Naive thymus-derived CD4-positive, alpha-beta T cell (primary cell): ENCODE measurements around the gene UBE3A. TPM values are rescaled to one million over a fixed set of nuclear protein-coding genes. Genes with fewer than 3 reads are reported as not detected.

Experiments used
- ATAC-seq: fragments of 150-1000 bp; cut with Tn5 transposase; 2 replicates; pipeline ENCODE4 v1.10.0; 2021; ENCODE audit warnings: mild to moderate bottlenecking, moderate library complexity
- CTCF ChIA-PET: fragments of 350-600 bp; sonication (Branson Sonifier 250); formaldehyde crosslinking; loops from one replicate; lab custom pipeline; 2021; ENCODE audit warnings: antibody characterized with exemption; lab: Charles Lee
- POLR2A ChIA-PET: fragments of 350-600 bp; sonication (Branson Sonifier 250); formaldehyde crosslinking; loops from one replicate; lab custom pipeline; 2021; ENCODE audit warnings: antibody characterized with exemption, inconsistent platforms; lab: Charles Lee
- DNase-seq, 9 donors: peaks; one replicate each; pipeline versions ENCODE4 v3.0.0 to v3.0.0-alpha.2; 2020 to 2022; ENCODE audit warnings: mixed read lengths in 1 of 9
- H3K27ac ChIP-seq: one replicate; pipeline ENCODE4 v1.7.0; 2013; ENCODE audit warnings: mild to moderate bottlenecking, low read depth, low read length, moderate library complexity
- H3K27me3 ChIP-seq, 2 donors: one replicate each; pipeline ENCODE4 v1.7.0; 2013; ENCODE audit warnings: low read length in 2 of 2, mild to moderate bottlenecking in 2 of 2, moderate library complexity in 2 of 2; ENCODE audit not compliant: control insufficient read depth in 2 of 2, insufficient read depth in 2 of 2
- H3K36me3 ChIP-seq, 3 experiments: 1 replicate in 2 of 3; 2 replicates in 1 of 3; pipeline ENCODE4 v1.7.0; 2013; ENCODE audit warnings: low read length in 3 of 3, mild to moderate bottlenecking in 3 of 3, moderate library complexity in 1 of 3; ENCODE audit not compliant: insufficient read depth in 3 of 3, control insufficient read depth in 2 of 3
- H3K4me1 ChIP-seq, 2 donors: one replicate each; pipeline ENCODE4 v1.7.0; 2013; ENCODE audit warnings: low read length in 2 of 2, mild to moderate bottlenecking in 2 of 2, moderate library complexity in 1 of 2; ENCODE audit not compliant: control insufficient read depth in 2 of 2, insufficient read depth in 2 of 2
- H3K4me3 ChIP-seq: 2 replicates; pipeline ENCODE4 v1.7.0; 2013; ENCODE audit warnings: mild to moderate bottlenecking, low read length
- H3K9me3 ChIP-seq, 3 experiments: 1 replicate in 2 of 3; 2 replicates in 1 of 3; pipeline ENCODE4 v1.7.0; 2013; ENCODE audit warnings: low read length in 3 of 3; ENCODE audit not compliant: control insufficient read depth in 2 of 3
- H3K27ac Mint-ChIP-seq, 9 donors: one replicate each; pipeline ENCODE4 v1.8.0; 2020 to 2022; ENCODE audit warnings: mixed read lengths in 9 of 9, mild to moderate bottlenecking in 8 of 9, moderate library complexity in 5 of 9, inconsistent platforms in 2 of 9
- H3K27me3 Mint-ChIP-seq, 5 donors: one replicate each; pipeline ENCODE4 v1.8.0; 2021 to 2022; ENCODE audit warnings: mixed read lengths in 5 of 5, mild to moderate bottlenecking in 1 of 5
- H3K36me3 Mint-ChIP-seq, 5 donors: one replicate each; pipeline ENCODE4 v1.8.0; 2020 to 2022; ENCODE audit warnings: mixed read lengths in 5 of 5, mild to moderate bottlenecking in 3 of 5, inconsistent platforms in 1 of 5
- H3K4me1 Mint-ChIP-seq, 7 donors: one replicate each; pipeline ENCODE4 v1.8.0; 2020 to 2022; ENCODE audit warnings: mixed read lengths in 7 of 7, mild to moderate bottlenecking in 3 of 7, inconsistent platforms in 1 of 7
- H3K4me3 Mint-ChIP-seq, 10 donors: one replicate each; pipeline ENCODE4 v1.8.0; 2020 to 2022; ENCODE audit warnings: mild to moderate bottlenecking in 10 of 10, mixed read lengths in 10 of 10, moderate library complexity in 6 of 10, inconsistent platforms in 2 of 10
- H3K9me3 Mint-ChIP-seq, 11 donors: one replicate each; pipeline ENCODE4 v1.8.0; 2020 to 2022; ENCODE audit warnings: mixed read lengths in 11 of 11, mild to moderate bottlenecking in 4 of 11, inconsistent platforms in 1 of 11, moderate library complexity in 1 of 11
- intact Hi-C, 2 donors: fragments of 100-400 bp; cut with micrococcal nuclease; formaldehyde crosslinking; loops; one replicate each; pipeline ENCODE4 v1.15.1; 2023
- polyA plus RNA-seq, 2 donors: library from polyadenylated mRNA; unstranded; fragments of 300-500 nt; fragmentation: Illumina TruSeq; gene quantifications; one replicate each; pipeline ENCODE4 v1.2.3, GENCODE V29; 2021
- total RNA-seq, 6 experiments: library from RNA in 5 of 6; stranded (reverse) in 5 of 6; gene quantifications; 1 replicate in 5 of 6; 2 replicates in 1 of 6; pipeline ENCODE4 v1.2.3 and lab custom pipeline; 2021 to 2026

Gene UBE3A
- total and polyA plus RNA-seq, 7 experiments from 2014 or later = 87.0 to 143 (median 107) TPM

- peaks cover 0 to 10% (median 0%) of the 10 kb centered on the region in 3 experiments for H3K9me3 ChIP-seq
- Mint-ChIP-seq H3K27ac (peak overlapping the region in 2 of 9 donors; percentile 32 to 45), H3K27me3 (no peaks in the 10 kb centered on the region), H3K4me3 (no peak overlapping the region), H3K4me1 (peaks cover 13 to 45% (median 37%) of the 10 kb centered on the region in 7 donors), H3K9me3 (peaks cover 8 to 56% (median 14%) of the 10 kb centered on the region in 11 donors), H3K36me3 (peaks cover 33 to 78% (median 62%) of the 10 kb centered on the region in 5 donors)
- intact Hi-C loops = no loop called here
- no peak overlapping the region for H3K4me3 ChIP-seq
- DNase-seq = no peak
- no peak overlapping the region for H3K27ac ChIP-seq
- no peak for ATAC-seq
- POLR2A ChIA-PET = no interaction called here
- H3K4me1 ChIP-seq = no peaks in the 10 kb centered on the region
- H3K36me3 ChIP-seq = peaks cover 0 to 46% (median 6%) of the 10 kb centered on the region in 3 experiments
- H3K27me3 ChIP-seq = no peaks in the 10 kb centered on the region
- CTCF ChIA-PET = no interaction called here
These were observed 32.0 kb downstream of the UBE3A start for GRCh38 chr15:25406846-25407245.

- Mint-ChIP-seq H3K27ac (peak overlapping the region in 1 of 9 donors; percentile 45), H3K9me3 (peaks cover 8 to 57% (median 14%) of the 10 kb centered on the region in 11 donors), H3K4me1 (peaks cover 13 to 43% (median 31%) of the 10 kb centered on the region in 7 donors), H3K27me3 (no peaks in the 10 kb centered on the region), H3K36me3 (peaks cover 38 to 79% (median 65%) of the 10 kb centered on the region in 5 donors), H3K4me3 (no peak overlapping the region)
- intact Hi-C loops = no loop called here
- ChIA-PET CTCF (no interaction called here), POLR2A (interaction anchor here (0.6 kb wide), 2 partner anchors 41 to 144 kb away, joined by 3 read pairs; no protein-coding TSS in a partner anchor)
- peaks cover 0 to 10% (median 0%) of the 10 kb centered on the region in 3 experiments for H3K9me3 ChIP-seq
- H3K4me3 ChIP-seq = no peak overlapping the region
- peaks cover 0 to 46% (median 9%) of the 10 kb centered on the region in 3 experiments for H3K36me3 ChIP-seq
- H3K4me1 ChIP-seq = no peaks in the 10 kb centered on the region
- no peak overlapping the region for H3K27ac ChIP-seq
- DNase-seq (no peak), ATAC-seq (no peak)
- H3K27me3 ChIP-seq = no peaks in the 10 kb centered on the region
These were observed 32.6 kb downstream of the UBE3A start for GRCh38 chr15:25406261-25406660.

DNA sequence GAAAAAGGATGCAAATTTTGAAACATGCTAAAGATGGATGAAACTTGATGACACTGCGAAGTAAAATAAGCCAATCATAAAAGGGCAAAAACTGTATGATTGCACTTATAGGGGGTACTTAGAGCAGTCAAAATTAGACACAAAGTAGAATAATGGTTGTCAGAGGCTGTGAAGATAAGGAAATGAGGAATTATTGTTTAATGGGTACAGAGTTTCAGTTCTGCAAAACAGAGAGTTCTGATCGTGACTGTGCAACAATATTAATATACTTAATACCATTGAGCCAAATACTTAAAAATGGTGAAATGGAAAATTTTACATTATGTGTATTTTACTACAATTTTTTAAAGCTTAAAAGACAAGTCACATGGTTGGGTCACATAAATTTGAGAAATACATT is 35.1 kb downstream of the UBE3A start:
- intact Hi-C loops = no loop called here
- H3K9me3 ChIP-seq = peaks cover 0 to 10% (median 0%) of the 10 kb centered on the region in 3 experiments
- Mint-ChIP-seq H3K4me3 (no peak overlapping the region), H3K36me3 (peaks cover 39 to 90% (median 74%) of the 10 kb centered on the region in 5 donors), H3K27me3 (no peaks in the 10 kb centered on the region), H3K27ac (no peak overlapping the region), H3K4me1 (peaks cover 7 to 37% (median 26%) of the 10 kb centered on the region in 7 donors), H3K9me3 (peaks cover 8 to 75% (median 16%) of the 10 kb centered on the region in 11 donors)
- ChIA-PET POLR2A (no interaction called here), CTCF (no interaction called here)
- no peak for ATAC-seq
- no peak overlapping the region for H3K27ac ChIP-seq
- H3K4me3 ChIP-seq = no peak overlapping the region
- no peaks in the 10 kb centered on the region for H3K27me3 ChIP-seq
- H3K4me1 ChIP-seq = no peaks in the 10 kb centered on the region
- DNase-seq = no peak
- peaks cover 0 to 46% (median 9%) of the 10 kb centered on the region in 3 experiments for H3K36me3 ChIP-seq

GRCh38 chr15:25402342-25402741 is 36.5 kb downstream of the UBE3A start:
- no peaks in the 10 kb centered on the region for H3K27me3 Mint-ChIP-seq

DNA sequence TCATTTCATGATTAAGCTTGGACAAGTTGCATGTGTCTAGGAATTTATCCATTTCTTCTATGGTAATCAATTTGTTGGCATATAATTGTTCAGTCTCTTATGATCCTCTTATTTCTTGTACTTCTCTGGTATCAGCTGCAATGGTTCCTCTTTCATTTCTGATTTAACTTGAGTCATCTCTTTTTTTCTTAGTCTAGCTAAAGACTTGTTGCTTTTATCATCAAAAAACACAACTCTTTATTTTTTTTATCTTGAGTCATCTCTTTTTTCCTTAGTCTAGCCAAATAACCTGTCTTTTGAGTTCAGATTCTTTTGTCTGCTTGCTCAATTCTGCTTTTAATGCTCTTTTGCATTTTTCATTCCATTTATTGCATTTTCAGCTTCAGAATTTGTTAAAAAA is 37.3 kb downstream of the UBE3A start:
- POLR2A ChIA-PET = no interaction called here
- no peak for DNase-seq
- ATAC-seq = no peak
- Mint-ChIP-seq H3K4me1 (peaks cover 3 to 39% (median 32%) of the 10 kb centered on the region in 7 donors), H3K36me3 (peaks cover 38 to 90% (median 78%) of the 10 kb centered on the region in 5 donors), H3K9me3 (peaks cover 9 to 81% (median 18%) of the 10 kb centered on the region in 11 donors), H3K27me3 (no peaks in the 10 kb centered on the region), H3K27ac (peak overlapping the region in 1 of 9 donors; percentile 68), H3K4me3 (no peak overlapping the region)
- Histone ChIP-seq H3K4me1 (no peaks in the 10 kb centered on the region), H3K27ac (no peak overlapping the region), H3K36me3 (peaks cover 0 to 46% (median 9%) of the 10 kb centered on the region in 3 experiments), H3K4me3 (no peak overlapping the region), H3K27me3 (no peaks in the 10 kb centered on the region), H3K9me3 (peaks cover 0 to 10% (median 0%) of the 10 kb centered on the region in 3 experiments)
- CTCF ChIA-PET = no interaction called here
- intact Hi-C loops = no loop called here

More at GRCh38 chr15:25402342-25402741, 36.5 kb downstream of the UBE3A start:
- no peak overlapping the region for H3K4me3 ChIP-seq
- Mint-ChIP-seq H3K27ac (no peak overlapping the region), H3K4me1 (peaks cover 9 to 43% (median 36%) of the 10 kb centered on the region in 7 donors), H3K4me3 (no peak overlapping the region), H3K36me3 (peaks cover 44 to 95% (median 83%) of the 10 kb centered on the region in 5 donors), H3K9me3 (peaks cover 9 to 85% (median 17%) of the 10 kb centered on the region in 11 donors)
- DNase-seq (no peak), ATAC-seq (no peak)
- peaks cover 0 to 46% (median 9%) of the 10 kb centered on the region in 3 experiments for H3K36me3 ChIP-seq
- H3K4me1 ChIP-seq = no peaks in the 10 kb centered on the region
- peaks cover 0 to 10% (median 0%) of the 10 kb centered on the region in 3 experiments for H3K9me3 ChIP-seq
- ChIA-PET CTCF (no interaction called here), POLR2A (interaction anchor here (1.0 kb wide), 1 partner anchor 16 kb away, joined by 4 read pairs; no protein-coding TSS in a partner anchor)
- H3K27ac ChIP-seq = no peak overlapping the region
- intact Hi-C loops = no loop called here
- no peaks in the 10 kb centered on the region for H3K27me3 ChIP-seq

GRCh38 chr15:25397100-25397499 is 41.7 kb downstream of the UBE3A start:
- H3K36me3 Mint-ChIP-seq = peaks cover 21 to 70% (median 62%) of the 10 kb centered on the region in 5 donors
- no peak for DNase-seq
- peaks cover 14 to 41% (median 33%) of the 10 kb centered on the region in 7 donors for H3K4me1 Mint-ChIP-seq

More at GRCh38 chr15:25397100-25397499, 41.7 kb downstream of the UBE3A start:
- H3K4me3 ChIP-seq = no peak overlapping the region
- Mint-ChIP-seq H3K27me3 (no peaks in the 10 kb centered on the region), H3K9me3 (peaks cover 0 to 54% (median 3%) of the 10 kb centered on the region in 11 donors), H3K4me3 (no peak overlapping the region), H3K27ac (peak overlapping the region in 2 of 9 donors; percentile 21 to 60)
- POLR2A ChIA-PET = no interaction called here
- no peak for ATAC-seq
- H3K36me3 ChIP-seq = peaks cover 0 to 18% (median 3%) of the 10 kb centered on the region in 3 experiments
- H3K27me3 ChIP-seq = no peaks in the 10 kb centered on the region
- no peak overlapping the region for H3K27ac ChIP-seq
- H3K9me3 ChIP-seq = peaks cover 0 to 2% (median 0%) of the 10 kb centered on the region in 3 experiments
- CTCF ChIA-PET = interaction anchor here (0.7 kb wide), 1 partner anchor 18 kb away, joined by 3 read pairs; no protein-coding TSS in a partner anchor
- intact Hi-C loops = no loop called here
- H3K4me1 ChIP-seq = no peaks in the 10 kb centered on the region
